CMK (cell line): ENCODE measurements around the gene PDZD2.
"Not testable (repeated sequence)": the region's sequence is repeated elsewhere in the genome, so short reads cannot be mapped to it uniquely, and the experiment has no call there.

Source experiments
- DNase-seq: peaks from one replicate; pipeline ENCODE4 v3.0.0-alpha.2; 2010; ENCODE audit warnings: low read depth

Gene PDZD2

DNA sequence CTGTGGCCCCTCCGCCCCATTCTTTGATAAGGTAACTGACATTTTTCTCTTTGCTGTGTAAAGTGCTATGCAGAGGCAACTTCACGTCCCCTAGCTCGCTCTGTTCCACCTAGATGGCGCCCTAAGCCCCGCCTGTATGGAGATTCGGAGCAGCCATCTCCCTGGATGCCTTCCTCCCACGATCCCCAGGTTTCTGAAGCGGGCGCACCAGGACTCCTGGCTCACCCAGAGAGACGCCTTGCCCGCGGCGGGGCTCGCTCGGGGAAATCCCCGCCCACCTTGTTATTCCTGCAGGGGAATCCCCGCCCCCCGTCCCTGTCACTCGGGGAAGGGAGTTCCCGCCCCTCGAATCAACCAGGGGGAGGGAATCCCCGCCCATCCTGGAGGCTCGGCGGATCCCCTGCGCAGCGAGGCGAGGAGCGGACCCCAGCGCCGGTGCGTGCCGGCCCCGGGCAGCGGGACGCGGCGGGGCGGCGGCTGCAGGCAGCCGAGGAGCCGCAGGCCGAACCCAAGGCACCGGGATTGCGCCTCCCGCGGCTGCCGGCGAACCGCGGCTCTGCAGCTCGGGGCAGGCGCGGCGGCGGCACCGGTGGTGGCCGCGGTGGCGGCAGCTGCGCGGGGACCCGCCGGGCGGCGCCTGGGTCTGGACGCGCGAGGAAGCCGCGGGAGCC is at the start of gene PDZD2:
PDZD2 (plus strand) TSS at position 384 of the 671 bp plus-strand sequence.
- DNase-seq, result no peak

DNA sequence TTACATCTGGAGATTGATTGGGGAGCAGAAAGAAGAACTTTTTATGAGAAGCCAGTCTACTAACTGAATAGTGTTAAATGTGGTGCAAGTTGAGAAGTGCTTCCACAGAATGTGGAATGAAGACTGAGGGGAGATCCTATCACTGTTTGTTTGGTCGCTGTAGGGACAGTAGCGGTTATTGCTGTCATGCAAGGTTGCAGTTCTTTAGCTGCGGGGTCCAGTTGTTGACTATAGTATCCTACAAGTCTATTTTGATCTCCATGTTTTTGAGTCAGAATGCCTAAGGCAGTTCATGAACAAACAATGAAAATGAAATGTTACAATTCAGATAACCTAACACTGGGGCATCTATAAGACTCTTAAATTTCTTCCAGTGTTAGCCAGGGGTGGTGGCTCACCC is 45.3 kb upstream of the PDZD2 start:
- no peak for DNase-seq

DNA sequence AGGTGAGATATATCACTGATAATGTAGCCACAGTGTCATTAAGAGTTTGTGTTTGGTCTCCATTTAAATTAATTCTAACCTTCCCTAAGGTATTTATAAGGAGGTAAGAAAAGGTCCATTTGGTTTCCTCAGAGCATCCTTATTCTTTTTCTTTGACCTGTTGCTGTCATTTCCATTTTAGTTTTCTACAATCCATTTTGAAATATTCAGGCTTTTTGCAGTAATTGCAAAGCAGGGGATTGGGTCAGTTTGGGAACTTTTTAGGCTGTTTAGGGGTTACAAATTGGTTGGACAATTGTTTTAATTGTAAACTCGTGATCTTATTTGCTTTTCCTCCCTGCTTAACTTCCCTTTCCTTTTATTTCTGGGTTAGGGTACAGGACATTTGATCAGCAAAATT is 42.6 kb upstream of the PDZD2 start:
- no peak for DNase-seq

DNA sequence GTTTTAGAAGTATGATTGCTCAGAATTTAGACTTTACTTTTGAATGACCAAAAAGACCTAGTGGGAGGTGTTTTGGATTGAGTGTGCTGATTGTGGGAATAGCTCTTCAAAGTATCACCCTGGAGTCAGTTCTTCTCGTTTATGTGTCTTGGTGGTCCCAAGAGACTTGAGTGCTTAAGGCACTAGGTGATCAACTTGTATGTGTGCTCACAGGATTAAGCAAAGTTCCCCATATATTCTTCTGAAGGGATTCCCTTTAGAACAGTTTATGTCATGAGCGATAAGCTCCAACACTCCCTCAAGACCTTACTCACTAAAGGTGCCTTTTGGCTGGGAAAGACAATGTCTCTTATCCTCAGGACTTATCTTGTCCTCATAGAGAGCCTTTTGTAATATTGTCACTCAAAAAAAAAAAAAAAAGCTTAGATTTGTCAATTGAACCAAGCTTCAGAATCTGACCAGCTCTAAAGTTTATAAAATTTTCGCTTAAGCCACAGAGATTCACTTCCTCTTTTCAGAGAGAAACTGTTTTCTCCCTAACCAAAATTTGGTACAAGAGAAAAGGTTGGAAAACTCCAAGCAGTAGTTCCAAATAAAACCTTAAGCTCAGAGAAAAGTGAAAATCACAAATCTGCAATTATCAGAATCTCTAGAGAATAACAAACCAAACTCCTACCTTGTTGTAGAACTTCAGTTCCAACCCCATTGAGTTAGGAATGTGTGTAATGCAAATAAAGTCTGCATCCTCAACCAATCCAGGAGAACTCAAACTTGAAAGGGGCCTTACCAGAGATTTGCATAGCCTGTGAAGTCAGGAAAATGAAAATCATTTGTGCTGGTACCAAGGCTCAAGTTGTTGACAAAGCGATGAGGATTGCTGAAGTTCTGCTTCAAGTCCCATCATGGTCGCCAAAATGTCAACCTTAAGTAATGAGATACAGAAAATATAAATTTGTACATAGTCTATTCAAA is 40.0 kb upstream of the PDZD2 start:
- no peak for DNase-seq

DNA sequence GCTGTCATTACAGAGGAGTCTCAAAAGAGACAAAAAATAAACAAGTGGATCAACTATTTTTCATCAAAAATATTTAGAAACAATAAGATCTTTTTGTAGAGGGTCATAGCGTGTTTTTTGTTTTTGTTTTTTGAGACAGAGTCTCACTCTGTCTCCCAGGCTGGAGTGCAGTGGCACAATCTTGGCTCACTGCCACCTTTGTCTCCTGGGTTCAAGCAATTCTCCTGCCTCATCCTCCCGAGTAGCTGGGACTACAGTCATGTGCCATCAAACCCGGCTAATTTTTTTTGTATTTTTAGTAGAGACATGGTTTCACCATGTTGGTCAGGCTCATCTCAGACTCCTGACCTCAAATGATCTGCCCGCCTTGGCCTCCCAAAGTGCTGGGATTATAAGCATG is 36.6 kb upstream of the PDZD2 start:
- DNase-seq, result not testable (repeated sequence)

DNA sequence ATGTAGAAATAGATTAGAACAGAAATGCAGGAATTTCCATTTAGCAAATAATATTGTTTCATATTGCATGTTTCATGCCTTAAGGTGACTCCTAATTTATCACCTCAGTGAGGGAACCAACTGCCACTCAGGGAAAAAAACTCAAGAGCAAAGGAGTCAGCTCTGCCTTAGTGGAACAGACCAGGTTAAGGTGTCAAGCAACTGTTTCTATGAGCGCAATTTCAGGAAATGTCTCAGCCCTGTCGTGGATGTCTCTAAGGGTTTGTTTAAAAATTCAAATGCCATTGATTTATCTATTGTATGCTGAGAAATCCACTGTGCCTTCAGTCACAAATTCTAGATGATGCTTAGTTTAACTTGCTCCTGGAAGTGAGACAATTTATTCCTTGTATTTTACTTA is 34.7 kb upstream of the PDZD2 start:
- DNase-seq, result no peak

GRCh38 chr5:31604644-31605043 is 34.3 kb upstream of the PDZD2 start:
- no peak for DNase-seq

DNA sequence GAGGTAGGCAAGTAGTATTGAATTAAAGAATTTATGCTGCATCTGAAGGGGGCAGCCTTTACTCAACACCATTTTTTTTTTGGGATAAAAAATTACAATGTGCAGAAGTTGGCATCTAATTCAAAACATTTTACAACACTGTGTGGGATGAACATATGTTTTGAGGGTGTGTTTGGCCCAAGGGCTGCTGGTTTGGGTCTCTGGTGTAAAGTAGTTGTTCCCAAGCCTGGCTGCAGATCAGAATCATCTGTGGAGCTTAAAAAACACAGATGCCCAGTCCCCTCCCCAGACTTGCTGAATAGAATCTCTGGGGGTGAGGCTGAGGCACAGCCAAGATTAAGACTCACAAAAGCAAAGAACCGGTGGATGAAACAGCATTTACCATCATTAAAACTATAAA is 33.0 kb upstream of the PDZD2 start:
- DNase-seq, result no peak

DNA sequence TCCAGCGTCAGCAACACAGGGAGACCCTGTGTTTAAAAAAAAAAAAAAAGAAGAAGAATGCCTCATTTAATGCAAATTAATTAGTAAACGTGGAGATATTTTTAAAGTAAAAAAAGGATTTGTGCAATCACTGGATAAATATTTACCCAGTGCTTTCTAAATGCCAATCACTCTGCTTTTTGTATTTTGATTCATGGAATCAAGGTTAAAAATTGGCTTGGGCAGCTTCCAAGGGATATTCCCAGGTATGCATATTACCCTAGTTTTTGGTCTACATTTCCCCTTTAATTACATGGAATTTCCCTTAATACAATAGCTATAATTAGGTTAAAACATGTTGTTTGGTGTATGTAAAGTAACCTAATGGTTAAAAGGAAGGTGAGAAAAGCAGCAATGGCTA is 31.4 kb upstream of the PDZD2 start:
- no peak for DNase-seq

DNA sequence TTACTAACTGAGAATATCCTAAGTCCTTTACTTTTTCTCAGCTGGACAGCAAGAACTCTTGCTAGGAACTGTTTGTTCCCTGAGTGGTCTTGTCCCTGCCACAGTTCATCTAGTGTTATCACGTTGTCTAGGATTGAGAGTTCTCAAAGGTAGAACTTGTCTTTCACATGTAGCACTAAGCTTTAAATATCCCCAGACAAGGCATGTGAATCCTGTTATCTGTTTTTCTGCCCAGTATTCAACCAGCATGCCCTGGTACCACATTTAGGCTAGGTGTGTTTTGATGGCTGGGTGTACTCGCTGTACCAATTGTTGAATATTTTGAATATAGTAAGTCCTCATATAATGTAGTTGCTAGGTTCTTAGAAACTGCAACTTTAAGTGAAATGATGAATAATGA is 27.9 kb upstream of the PDZD2 start:
- DNase-seq, result no peak

DNA sequence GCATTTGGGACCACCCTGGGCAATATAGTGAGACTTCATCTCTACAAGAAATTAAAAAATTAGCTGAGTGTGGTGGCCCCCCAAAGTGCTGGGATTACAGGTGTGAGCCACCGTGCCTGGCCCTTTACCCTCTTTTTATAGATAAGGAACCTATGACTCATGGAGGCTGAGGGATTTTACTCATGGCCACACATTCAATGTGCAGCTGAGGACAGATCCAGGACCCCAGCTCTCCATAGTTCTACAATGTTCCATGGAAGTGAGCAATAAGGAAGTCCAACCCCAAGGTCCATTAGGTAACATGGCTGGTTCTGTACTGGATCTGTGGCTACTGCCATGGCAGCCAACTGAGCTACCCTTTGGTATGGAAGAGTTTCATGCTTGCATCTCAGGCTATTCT is 25.3 kb upstream of the PDZD2 start:
- DNase-seq, result no peak

DNA sequence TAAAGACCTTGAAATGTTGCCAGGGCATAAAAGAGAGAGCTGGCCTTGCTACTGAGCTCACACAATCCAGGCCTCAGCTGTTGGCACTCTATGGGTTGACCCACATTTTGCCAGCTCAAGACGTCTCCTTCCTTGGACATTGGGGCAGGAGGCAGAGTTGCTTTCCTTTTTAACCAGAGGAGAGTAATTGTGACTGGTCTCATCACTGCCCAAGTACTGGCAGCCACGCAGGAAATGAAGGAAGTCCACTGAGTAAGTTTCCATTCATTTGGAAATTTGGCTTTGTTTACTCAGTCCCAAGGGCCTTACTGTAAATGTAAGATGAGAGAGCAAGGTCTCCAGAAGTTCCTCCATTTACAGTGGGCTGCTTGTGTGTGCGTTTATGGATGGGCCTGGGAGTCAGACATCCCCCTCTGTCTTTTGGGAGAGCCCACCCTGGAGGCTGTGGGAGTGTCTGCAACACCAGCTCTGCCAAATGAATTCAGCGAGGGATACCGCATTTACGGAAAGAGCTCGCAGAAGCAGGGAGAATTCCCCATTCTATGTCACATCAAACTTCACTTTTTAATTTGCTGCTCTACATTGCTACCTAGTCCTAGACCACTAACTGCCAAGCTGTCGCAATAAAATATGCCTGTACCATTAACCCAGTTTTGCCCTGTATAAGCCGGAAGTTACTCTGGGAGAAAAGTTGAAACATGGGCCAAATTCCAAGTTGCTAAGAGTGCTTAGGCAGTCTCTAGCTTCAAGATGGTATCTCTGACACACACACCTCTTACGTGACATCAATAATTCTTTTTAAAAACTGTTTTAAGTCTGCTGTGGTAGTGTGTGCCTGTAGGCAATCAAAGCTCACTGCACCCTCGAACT is 24.5 kb upstream of the PDZD2 start:
- no peak for DNase-seq

- DNase-seq, result no peak
Observed at GRCh38 chr5:31617867-31618266, 21.1 kb upstream of the PDZD2 start.

DNA sequence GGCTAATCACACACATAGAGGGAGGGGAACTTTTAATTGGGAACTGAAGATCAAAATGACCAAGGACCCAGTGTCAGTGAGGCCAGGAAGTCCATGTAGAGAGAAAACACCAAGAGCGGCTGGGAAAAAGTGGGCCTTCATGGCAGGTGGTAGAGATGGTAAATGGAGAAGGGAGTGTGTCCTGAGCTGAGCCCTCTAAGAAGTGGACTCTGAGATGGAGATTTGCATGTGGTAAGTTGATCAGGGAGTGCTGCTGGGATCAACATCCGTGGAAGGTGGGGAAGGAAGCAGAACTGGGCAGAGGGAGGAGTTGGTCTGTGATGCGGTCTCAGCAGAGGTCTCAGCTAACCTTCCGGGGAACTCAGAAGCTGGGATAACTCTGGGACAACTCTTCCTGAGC is 18.9 kb upstream of the PDZD2 start:
- no peak for DNase-seq

DNA sequence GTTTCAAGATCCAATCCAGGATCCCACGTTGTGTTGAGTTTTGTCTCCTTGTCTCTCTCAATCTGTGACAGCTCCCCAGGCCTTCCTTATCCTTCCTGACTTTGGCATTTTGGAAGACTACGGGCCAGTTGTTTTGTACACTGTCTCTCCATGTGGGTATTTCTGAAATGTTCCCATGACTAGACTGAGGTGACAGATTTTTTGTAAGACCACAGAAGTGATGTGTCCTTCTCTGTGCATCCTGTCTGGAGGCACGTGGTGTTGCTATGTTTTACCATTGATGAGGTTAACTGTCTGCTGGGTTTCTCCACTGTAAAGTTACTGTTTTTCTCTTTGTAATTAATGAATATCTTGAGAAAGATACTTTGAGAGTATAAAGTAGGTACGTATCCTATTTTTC is 15.7 kb upstream of the PDZD2 start:
- DNase-seq, result no peak

- no peak for DNase-seq
Observed at GRCh38 chr5:31625394-31625793, 13.5 kb upstream of the PDZD2 start.

DNA sequence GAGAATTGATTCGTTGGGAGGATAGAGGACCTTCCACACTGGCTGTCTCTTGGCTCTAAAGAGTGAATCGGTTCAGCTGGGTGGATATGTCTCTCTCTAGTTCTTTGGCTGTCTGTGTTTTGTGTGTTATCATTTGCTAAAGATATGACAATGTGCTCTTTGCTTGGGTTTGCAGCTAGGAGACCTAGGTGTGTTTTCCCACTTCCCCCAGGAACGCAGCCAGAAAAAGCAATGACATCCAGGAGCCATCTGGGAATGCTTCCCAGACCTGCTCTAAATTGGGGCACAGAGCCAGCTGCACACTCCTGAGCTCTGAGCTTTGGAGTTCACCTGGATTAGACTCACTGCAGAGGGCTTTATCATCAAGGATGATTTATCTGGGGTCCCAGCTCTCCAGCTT is 12.8 kb upstream of the PDZD2 start:
- no peak for DNase-seq

DNA sequence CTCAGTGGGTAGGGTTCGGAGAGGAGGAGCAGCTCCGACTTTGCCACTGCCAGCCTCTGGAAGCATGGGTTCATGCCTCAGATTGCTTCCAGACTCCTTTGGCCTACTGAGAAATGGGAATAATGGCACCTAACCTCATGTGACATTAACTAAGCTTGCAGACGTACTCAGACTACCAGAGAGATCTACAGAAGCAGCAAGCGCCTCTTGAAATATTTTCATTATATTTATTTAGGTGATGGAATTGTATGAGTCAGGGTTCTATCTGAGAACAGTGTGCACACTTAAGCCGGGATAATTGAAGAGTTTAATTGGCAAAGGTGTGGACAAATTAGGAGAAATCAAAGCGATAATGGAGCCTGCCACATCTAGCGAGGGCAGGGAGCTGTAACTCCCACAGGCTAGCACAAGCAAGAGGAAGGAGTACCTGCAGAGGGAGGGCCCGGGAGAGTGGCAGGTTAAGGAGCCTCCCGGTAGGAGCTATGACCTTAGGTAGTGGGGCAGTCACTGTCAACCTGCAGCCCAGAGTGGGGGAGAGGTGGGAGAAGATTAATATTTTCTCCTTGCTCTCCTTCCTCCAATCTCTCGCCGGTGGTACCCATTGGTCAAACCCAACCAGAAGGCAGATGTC is 12.2 kb upstream of the PDZD2 start:
- DNase-seq, result no peak

- DNase-seq, result no peak
Observed at GRCh38 chr5:31630931-31631330, 8.0 kb upstream of the PDZD2 start.

- DNase-seq, result no peak
Observed at GRCh38 chr5:31632460-31632859, 6.5 kb upstream of the PDZD2 start.

GRCh38 chr5:31635446-31635845 is 3.5 kb upstream of the PDZD2 start:
- no peak for DNase-seq

GRCh38 chr5:31637851-31638250 is 1.1 kb upstream of the PDZD2 start:
- DNase-seq, result no peak
